ENCODE results near the gene ADGRV1. TPM values are rescaled to one million over a fixed set of nuclear protein-coding genes. Genes with fewer than 3 reads are reported as not detected.

Gene ADGRV1
- total and polyA plus RNA-seq, 9 of the 15 experiments (the other 6 are each of a cell fraction or from before 2014, with no cell fraction given) = 21.7 to 156 (median 58.2) TPM

GRCh38 chr5:91136271-91136670 lies 577.7 kb downstream of the ADGRV1 start:
- Histone ChIP-seq H3K27me3 (ENCODE audit: control insufficient read depth in 2 of 2, insufficient read depth in 2 of 2, low read length in 2 of 2) (no peaks in the 10 kb centered on the region), H2AFZ (ENCODE audit: low read depth, low read length) (no peak overlapping the region), H3K9ac (ENCODE audit: insufficient read depth in 1 of 2, low read depth in 2 of 2, low read length in 2 of 2) (no peak overlapping the region), H3K9me3 (replicated peaks; ENCODE audit: control insufficient read depth, insufficient read depth, low read depth, low read length) (no peaks in the 10 kb centered on the region), H3K27ac (ENCODE audit: extremely low read depth, low read depth, low read length) (no peak overlapping the region), H3K4me2 (ENCODE audit: insufficient read depth, low read length) (no peak overlapping the region), H3K36me3 (ENCODE audit: control insufficient read depth, insufficient read depth, low read length) (peaks cover 3% of the 10 kb centered on the region; the same call in 1 of the 3 replicates), H3K4me3 (no peak overlapping the region), H3K79me2 (ENCODE audit: control insufficient read depth, insufficient read depth, low read length) (no peaks in the 10 kb centered on the region), H3K9me1 (ENCODE audit: control insufficient read depth, insufficient read depth, low read length) (no peaks in the 10 kb centered on the region), H3K4me1 (replicated peaks in 1 of 2; ENCODE audit: control insufficient read depth in 2 of 2, insufficient read depth in 2 of 2, low read length in 2 of 2) (no peaks in the 10 kb centered on the region), H4K20me1 (replicated peaks; ENCODE audit: control insufficient read depth, insufficient read depth, low read length) (no peaks in the 10 kb centered on the region)
- TF ChIP-seq NUFIP1 (IDR thresholded peaks at IDR 0.05; ENCODE audit: partially characterized antibody) (no peak), RAD51 (IDR thresholded peaks at IDR 0.05; ENCODE audit: borderline replicate concordance, low read depth) (no peak), REST (IDR thresholded peaks at IDR 0.05; ENCODE audit: borderline replicate concordance) (no peak), REST (CRISPR knock-in tag; IDR thresholded peaks at IDR 0.05; ENCODE audit: low read depth) (no peak), SIN3A (IDR thresholded peaks at IDR 0.05; ENCODE audit: borderline replicate concordance in 2 of 2, control insufficient read depth in 1 of 2, low read depth in 2 of 2, low read length in 2 of 2) (no peak), AFF1 (IDR thresholded peaks at IDR 0.05; ENCODE audit: low read depth in 1 of 2, partially characterized antibody in 2 of 2) (no peak), KDM5B (IDR thresholded peaks at IDR 0.05; ENCODE audit: insufficient replicate concordance, low read depth, low read length) (no peak), ZNF57 (CRISPR knock-in tag; IDR thresholded peaks at IDR 0.05) (no peak)
- ATAC-seq (no peak), DNase-seq (ENCODE audit: extremely low read depth in 1 of 4, low spot score in 3 of 4) (no peak), FAIRE-seq (no peak)
- CTCF ChIA-PET (ENCODE audit: low intra/inter-chr PET ratio) = no interaction called here
- BruUV-seq (replicated peaks) = no TSS peak
- 20% methylated on average over 1 of the region's 1 CpG for whole genome bisulfite sequencing (ENCODE audit: insufficient coverage, low coverage, missing lambda C conversion rate)
- in situ Hi-C loops (cut with MboI) = no loop called here
- POLR2A ChIA-PET = no interaction called here
- intact Hi-C loops (cut with micrococcal nuclease) = no loop called here

All from K562 (cell line).